Measurements from ENCODE around the gene NFAT5. TPM values are rescaled to one million over a fixed set of nuclear protein-coding genes. Genes with fewer than 3 reads are reported as not detected.
"Not testable (repeated sequence)": the region's sequence is repeated elsewhere in the genome, so short reads cannot be mapped to it uniquely, and the experiment has no call there.

NFAT5 gene, protein sequence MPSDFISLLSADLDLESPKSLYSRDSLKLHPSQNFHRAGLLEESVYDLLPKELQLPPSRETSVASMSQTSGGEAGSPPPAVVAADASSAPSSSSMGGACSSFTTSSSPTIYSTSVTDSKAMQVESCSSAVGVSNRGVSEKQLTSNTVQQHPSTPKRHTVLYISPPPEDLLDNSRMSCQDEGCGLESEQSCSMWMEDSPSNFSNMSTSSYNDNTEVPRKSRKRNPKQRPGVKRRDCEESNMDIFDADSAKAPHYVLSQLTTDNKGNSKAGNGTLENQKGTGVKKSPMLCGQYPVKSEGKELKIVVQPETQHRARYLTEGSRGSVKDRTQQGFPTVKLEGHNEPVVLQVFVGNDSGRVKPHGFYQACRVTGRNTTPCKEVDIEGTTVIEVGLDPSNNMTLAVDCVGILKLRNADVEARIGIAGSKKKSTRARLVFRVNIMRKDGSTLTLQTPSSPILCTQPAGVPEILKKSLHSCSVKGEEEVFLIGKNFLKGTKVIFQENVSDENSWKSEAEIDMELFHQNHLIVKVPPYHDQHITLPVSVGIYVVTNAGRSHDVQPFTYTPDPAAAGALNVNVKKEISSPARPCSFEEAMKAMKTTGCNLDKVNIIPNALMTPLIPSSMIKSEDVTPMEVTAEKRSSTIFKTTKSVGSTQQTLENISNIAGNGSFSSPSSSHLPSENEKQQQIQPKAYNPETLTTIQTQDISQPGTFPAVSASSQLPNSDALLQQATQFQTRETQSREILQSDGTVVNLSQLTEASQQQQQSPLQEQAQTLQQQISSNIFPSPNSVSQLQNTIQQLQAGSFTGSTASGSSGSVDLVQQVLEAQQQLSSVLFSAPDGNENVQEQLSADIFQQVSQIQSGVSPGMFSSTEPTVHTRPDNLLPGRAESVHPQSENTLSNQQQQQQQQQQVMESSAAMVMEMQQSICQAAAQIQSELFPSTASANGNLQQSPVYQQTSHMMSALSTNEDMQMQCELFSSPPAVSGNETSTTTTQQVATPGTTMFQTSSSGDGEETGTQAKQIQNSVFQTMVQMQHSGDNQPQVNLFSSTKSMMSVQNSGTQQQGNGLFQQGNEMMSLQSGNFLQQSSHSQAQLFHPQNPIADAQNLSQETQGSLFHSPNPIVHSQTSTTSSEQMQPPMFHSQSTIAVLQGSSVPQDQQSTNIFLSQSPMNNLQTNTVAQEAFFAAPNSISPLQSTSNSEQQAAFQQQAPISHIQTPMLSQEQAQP (N-terminal part only)
- total RNA-seq = 10 to 100 TPM; 33.0 to 76.0 TPM

DNA sequence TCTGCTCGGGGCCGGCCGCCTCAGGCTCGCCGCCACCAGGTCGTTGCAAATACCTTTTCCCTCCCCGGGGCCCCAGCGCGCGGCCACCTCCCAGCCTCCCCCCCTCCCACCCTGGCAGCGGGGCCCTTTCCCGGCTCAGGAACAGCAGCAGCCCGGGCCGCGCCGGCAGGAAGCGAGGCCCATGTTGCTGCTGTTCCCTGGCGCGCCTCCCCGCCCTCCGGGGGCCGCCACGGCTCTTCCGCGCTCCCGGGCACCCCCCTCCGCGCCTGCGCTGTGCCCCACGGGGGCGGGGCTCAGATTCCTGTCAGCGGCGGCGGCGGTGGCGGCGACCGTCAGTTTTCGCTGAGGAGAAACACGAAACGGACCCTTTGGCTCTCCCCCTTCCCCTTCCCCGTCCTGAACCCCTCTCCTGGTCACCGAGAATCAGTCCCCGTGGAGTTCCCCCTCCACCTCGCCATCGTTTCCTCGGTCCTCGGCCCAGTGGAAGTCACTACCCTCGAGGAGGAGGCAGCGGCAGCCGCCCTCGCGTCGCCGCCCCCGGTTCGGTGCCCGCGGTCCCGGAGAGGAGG, at the start of gene NFAT5:
NFAT5 (plus strand) TSS at position 296 of the 569 bp plus-strand sequence. CDS start 336 bp downstream, outside the sequence.
- H3K27me3 Mint-ChIP-seq = no peaks in the 10 kb centered on the region
- H3K27ac Mint-ChIP-seq = peak within 1 kb of the TSS; percentile 100
- no peaks in the 10 kb centered on the region for H3K9me3 Mint-ChIP-seq
- H3K4me1 Mint-ChIP-seq = peaks cover 20% of the 10 kb centered on the region
- H3K36me3 Mint-ChIP-seq (ENCODE audit: low read depth) = peaks cover 56% of the 10 kb centered on the region
- ATAC-seq (replicated peaks) = peak; percentile 49
- peak within 1 kb of the TSS; percentile 100 for H3K4me3 Mint-ChIP-seq

GRCh38 chr16:69517914-69518313, 47.9 kb upstream of the NFAT5 start:
- H3K36me3 Mint-ChIP-seq (ENCODE audit: low read depth); H3K4me3 Mint-ChIP-seq; H3K27ac Mint-ChIP-seq; H3K27me3 Mint-ChIP-seq; ATAC-seq (replicated peaks); H3K9me3 Mint-ChIP-seq: not testable (repeated sequence)
- H3K4me1 Mint-ChIP-seq = peaks cover 13% of the 10 kb centered on the region

DNA sequence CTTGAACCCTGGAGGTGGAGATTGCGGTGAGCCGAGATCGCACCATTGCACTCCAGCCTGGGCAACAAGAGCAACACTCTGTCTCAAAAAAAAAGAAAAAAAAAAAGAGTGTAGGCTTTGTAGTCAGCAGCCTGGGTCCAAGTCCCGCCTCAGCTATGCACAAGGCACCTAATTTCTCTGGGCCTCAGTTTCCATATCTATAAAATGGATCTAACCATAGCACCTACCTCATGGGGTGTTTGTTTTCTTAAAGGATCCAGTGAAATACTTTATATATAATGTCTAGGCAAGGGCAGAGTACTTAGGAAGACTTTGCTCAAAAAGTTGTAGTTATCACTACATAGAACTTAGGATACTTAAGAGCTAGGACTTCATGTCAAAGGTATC, 45.4 kb upstream of the NFAT5 start:
- Mint-ChIP-seq H3K36me3 (ENCODE audit: low read depth) (no peaks in the 10 kb centered on the region), H3K4me1 (peaks cover 13% of the 10 kb centered on the region), H3K27ac (peak overlapping the region; percentile 15), H3K27me3 (no peaks in the 10 kb centered on the region), H3K4me3 (peak overlapping the region; percentile 23), H3K9me3 (peaks cover 3% of the 10 kb centered on the region)
- no peak for ATAC-seq (replicated peaks)

GRCh38 chr16:69520800-69521602, 44.8 kb upstream of the NFAT5 start:
- H3K27ac Mint-ChIP-seq = peak overlapping the region; percentile 15
- peak overlapping the region; percentile 23 for H3K4me3 Mint-ChIP-seq

GRCh38 chr16:69522041-69522578, 43.7 kb upstream of the NFAT5 start:
- Mint-ChIP-seq H3K36me3 (ENCODE audit: low read depth) (no peaks in the 10 kb centered on the region), H3K4me1 (peaks cover 13% of the 10 kb centered on the region), H3K27ac (peak overlapping the region; percentile 15), H3K4me3 (peak overlapping the region; percentile 23), H3K9me3 (peaks cover 3% of the 10 kb centered on the region), H3K27me3 (no peaks in the 10 kb centered on the region)
- no peak for ATAC-seq (replicated peaks)

More at GRCh38 chr16:69520800-69521602, 44.8 kb upstream of the NFAT5 start:
- Mint-ChIP-seq H3K9me3 (peaks cover 3% of the 10 kb centered on the region), H3K36me3 (ENCODE audit: low read depth) (no peaks in the 10 kb centered on the region), H3K4me1 (peaks cover 13% of the 10 kb centered on the region), H3K27me3 (no peaks in the 10 kb centered on the region)
- ATAC-seq (replicated peaks) = peak; percentile 92

- H3K36me3 Mint-ChIP-seq (ENCODE audit: low read depth) = no peaks in the 10 kb centered on the region
- ATAC-seq (replicated peaks) = no peak
- H3K4me1 Mint-ChIP-seq = peaks cover 13% of the 10 kb centered on the region
- H3K27ac Mint-ChIP-seq = no peak overlapping the region
- H3K4me3 Mint-ChIP-seq = peak overlapping the region; percentile 3
- no peaks in the 10 kb centered on the region for H3K27me3 Mint-ChIP-seq
- H3K9me3 Mint-ChIP-seq = peaks cover 3% of the 10 kb centered on the region
These were observed 42.9 kb upstream of the NFAT5 start for GRCh38 chr16:69522732-69523404.

- Mint-ChIP-seq H3K36me3 (ENCODE audit: low read depth) (no peaks in the 10 kb centered on the region), H3K27me3 (no peaks in the 10 kb centered on the region), H3K4me1 (peaks cover 13% of the 10 kb centered on the region), H3K4me3 (no peak overlapping the region), H3K27ac (no peak overlapping the region), H3K9me3 (peaks cover 3% of the 10 kb centered on the region)
- ATAC-seq (replicated peaks) = no peak
These were observed 42.0 kb upstream of the NFAT5 start for GRCh38 chr16:69523566-69524305.

DNA sequence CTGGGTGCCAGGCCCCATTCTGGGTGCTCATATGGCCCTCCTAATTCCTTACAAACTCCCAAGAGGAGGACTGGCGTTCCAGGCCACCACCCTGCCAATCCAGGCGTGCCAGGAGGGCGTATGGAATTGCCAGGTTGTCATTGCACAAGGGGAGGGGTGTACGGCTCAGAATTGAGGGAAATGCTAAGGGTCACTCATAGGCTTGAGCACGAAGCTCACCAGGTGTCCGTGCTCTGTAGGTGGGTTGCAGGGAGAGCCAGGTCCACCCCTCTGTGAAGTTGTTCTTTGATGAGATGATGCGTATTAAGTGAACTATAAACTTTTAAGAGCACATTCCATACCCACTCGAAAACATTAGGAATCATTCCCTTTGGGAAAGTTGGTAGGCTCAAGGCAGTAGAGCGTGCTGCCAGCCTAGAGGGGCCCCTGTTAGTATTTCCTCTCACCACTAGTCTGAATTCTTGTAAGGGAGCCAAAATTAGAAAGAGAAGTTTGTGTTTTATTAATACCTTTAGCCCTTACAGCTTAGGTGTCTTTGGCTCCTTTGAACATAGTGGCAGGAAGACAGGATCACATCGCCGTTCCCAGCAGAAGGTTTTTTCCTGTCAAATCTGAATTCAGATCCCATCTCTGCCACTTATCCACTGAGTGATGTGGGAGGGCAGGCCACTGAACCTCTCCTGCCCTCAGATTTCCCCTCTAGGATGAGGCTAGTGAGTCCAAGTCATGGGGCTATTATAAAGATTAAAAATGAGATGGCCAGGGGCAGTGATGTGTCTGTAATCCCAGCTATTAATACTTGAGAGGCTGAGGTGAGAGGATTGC, 38.7 kb upstream of the NFAT5 start:
- no peak for ATAC-seq (replicated peaks)
- no peak overlapping the region for H3K27ac Mint-ChIP-seq

DNA sequence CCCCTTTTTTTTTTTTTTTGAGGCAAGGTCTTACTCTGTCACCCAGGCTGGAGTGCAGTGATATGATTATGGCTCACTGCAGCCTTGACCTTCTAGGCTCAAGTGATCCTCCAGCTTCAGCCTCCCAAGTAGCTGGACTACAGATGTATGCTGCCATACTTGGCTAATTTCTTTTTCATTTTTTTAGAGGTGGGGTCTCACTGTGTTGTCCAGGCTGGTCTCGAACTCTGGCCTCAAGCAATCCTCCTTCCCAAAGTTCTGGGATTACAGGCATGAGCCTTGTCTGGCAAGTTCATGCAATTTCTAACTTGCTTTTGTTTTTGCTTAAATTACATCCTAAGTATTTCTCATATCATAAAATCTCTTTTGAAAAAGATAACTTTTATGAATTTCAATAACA, 33.8 kb upstream of the NFAT5 start:
- H3K4me3 Mint-ChIP-seq = no peak overlapping the region
- no peaks in the 10 kb centered on the region for H3K9me3 Mint-ChIP-seq
- ATAC-seq (replicated peaks) = no peak
- peaks cover 6% of the 10 kb centered on the region for H3K36me3 Mint-ChIP-seq (ENCODE audit: low read depth)
- peaks cover 19% of the 10 kb centered on the region for H3K4me1 Mint-ChIP-seq
- H3K27me3 Mint-ChIP-seq = no peaks in the 10 kb centered on the region
- no peak overlapping the region for H3K27ac Mint-ChIP-seq

More for the DNA sequence above, 38.7 kb upstream of the NFAT5 start:
- Mint-ChIP-seq H3K4me1 (peaks cover 20% of the 10 kb centered on the region), H3K27me3 (no peaks in the 10 kb centered on the region), H3K36me3 (ENCODE audit: low read depth) (peaks cover 6% of the 10 kb centered on the region), H3K9me3 (peaks cover 3% of the 10 kb centered on the region), H3K4me3 (no peak overlapping the region)

DNA sequence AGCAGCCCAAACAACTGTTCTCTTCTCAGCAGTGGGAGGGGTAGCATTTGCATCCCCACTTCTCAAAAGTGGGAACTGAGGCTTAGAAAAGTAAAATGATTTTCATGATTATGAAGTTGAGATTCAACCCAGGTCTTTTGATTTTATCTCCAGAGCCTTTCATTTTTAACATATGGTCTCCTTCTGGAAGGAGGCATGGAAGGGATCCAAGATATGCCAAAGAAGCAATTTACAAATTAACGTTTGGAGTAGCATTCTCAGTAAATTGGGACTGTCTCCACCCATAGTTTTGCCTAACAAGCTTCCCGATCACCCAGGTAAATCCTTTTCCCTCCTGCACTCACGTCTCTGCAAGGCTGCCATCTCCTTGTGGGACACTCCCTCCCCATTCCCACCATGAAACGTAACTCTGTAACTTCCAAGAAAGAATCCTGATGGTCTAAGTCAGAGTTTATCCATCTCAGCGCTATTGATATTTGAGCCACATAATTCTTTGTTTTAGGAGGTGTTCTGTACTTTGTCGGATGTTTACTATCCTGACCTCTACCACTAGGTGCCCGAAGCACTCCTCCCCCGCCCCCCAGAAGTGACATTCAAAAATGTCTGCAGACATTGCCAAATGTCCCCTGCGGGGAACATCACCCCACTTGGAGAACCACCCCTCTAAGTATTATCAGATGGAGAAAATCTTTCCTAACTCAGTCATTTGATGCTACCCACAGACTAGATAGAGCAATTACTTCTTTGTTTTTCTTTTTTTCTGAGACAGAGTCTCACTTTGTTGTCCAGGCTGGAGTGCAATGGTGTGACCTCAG, 32.9 kb upstream of the NFAT5 start:
- H3K4me3 Mint-ChIP-seq = no peak overlapping the region
- ATAC-seq (replicated peaks) = no peak

GRCh38 chr16:69534720-69535119, 31.0 kb upstream of the NFAT5 start:
- ATAC-seq (replicated peaks) = no peak
- Mint-ChIP-seq H3K27me3 (no peaks in the 10 kb centered on the region), H3K36me3 (ENCODE audit: low read depth) (peaks cover 6% of the 10 kb centered on the region), H3K4me3 (no peak overlapping the region), H3K9me3 (no peaks in the 10 kb centered on the region), H3K27ac (no peak overlapping the region), H3K4me1 (peaks cover 11% of the 10 kb centered on the region)

More for the DNA sequence above, 32.9 kb upstream of the NFAT5 start:
- Mint-ChIP-seq H3K36me3 (ENCODE audit: low read depth) (peaks cover 6% of the 10 kb centered on the region), H3K27ac (peak overlapping the region; percentile 5), H3K27me3 (no peaks in the 10 kb centered on the region), H3K4me1 (peaks cover 19% of the 10 kb centered on the region), H3K9me3 (no peaks in the 10 kb centered on the region)
